K562 (cell line): ENCODE data around the gene WWP2. TPM values are rescaled to one million over a fixed set of nuclear protein-coding genes. Genes with fewer than 3 reads are reported as not detected.
"Not testable (repeated sequence)": the region's sequence is repeated elsewhere in the genome, so short reads cannot be mapped to it uniquely, and the experiment has no call there.

Source experiments
- ATAC-seq: fragments of 200-7000 bp; cut with Tn5 transposase; 3 replicates; pipeline ENCODE4 v1.9.1; 2020; ENCODE audit warnings: moderate library complexity
- BruUV-seq: library from RNA; stranded (reverse); fragments of 400-500 nt; replicated peaks from 2 replicates; lab custom pipeline; 2021; lab: Mats Ljungman, UMichigan
- CTCF ChIA-PET: fragments of 300-600 bp; formaldehyde crosslinking; extraction: SDS; loops from one replicate; lab custom pipeline; 2021; ENCODE audit warnings: low intra/inter-chr PET ratio; lab: Yijun Ruan, JAX
- POLR2A ChIA-PET: fragments of 300-600, 350-650 bp; sonication (Branson Sonifier 250); formaldehyde crosslinking; extraction: SDS; loops from one replicate; lab custom pipeline; 2021; ENCODE audit warnings: antibody characterized with exemption, inconsistent platforms; lab: Yijun Ruan, JAX
- DNase-seq, 4 experiments: peaks; one replicate each; pipeline versions ENCODE4 v3.0.0 to v3.0.0-alpha.2; 2011 to 2018; ENCODE audit warnings: low spot score in 3 of 4, mixed read lengths in 3 of 4; ENCODE audit errors: extremely low read depth in 1 of 4
- FAIRE-seq: peaks from 2 replicates; lab custom pipeline; 2011; peaks lifted over from hg19 to GRCh38; lab: Jason Lieb, UNC
- H2AFZ ChIP-seq: 2 replicates; pipeline ENCODE4 v1.6.0; 2011; ENCODE audit warnings: low read depth, low read length, control low read depth, inconsistent platforms
- H3K27ac ChIP-seq: fragments of 200-600 bp; 3 replicates; pipeline ENCODE4 v1.8.0; 2011; ENCODE audit warnings: low read depth, mild to moderate bottlenecking, control low read depth, inconsistent platforms, low read length, moderate library complexity, mixed read lengths; ENCODE audit errors: extremely low read depth
- H3K27me3 ChIP-seq, 2 experiments: fragments of 300-600 bp in 1 of 2; 2 replicates in 1 of 2; 3 replicates in 1 of 2; pipeline versions ENCODE4 v1.6.0 to v1.8.0; 2011; ENCODE audit warnings: inconsistent platforms in 2 of 2, low read length in 2 of 2, mild to moderate bottlenecking in 1 of 2, mixed read lengths in 1 of 2, moderate library complexity in 1 of 2; ENCODE audit not compliant: control insufficient read depth in 2 of 2, insufficient read depth in 2 of 2
- H3K36me3 ChIP-seq: fragments of 300-600 bp; 3 replicates; pipeline ENCODE4 v1.8.0; 2011; ENCODE audit warnings: mild to moderate bottlenecking, low read length, inconsistent platforms; ENCODE audit not compliant: control insufficient read depth, insufficient read depth
- H3K4me1 ChIP-seq, 2 experiments: fragments of 200-600 bp in 1 of 2; replicated peaks in 1 of 2; 2 replicates in 1 of 2; 3 replicates in 1 of 2; pipeline versions ENCODE4 v1.5.1 to v1.8.0; 2011; ENCODE audit warnings: inconsistent platforms in 2 of 2, low read length in 2 of 2, mild to moderate bottlenecking in 1 of 2, mixed read lengths in 1 of 2, moderate library complexity in 1 of 2; ENCODE audit not compliant: control insufficient read depth in 2 of 2, insufficient read depth in 2 of 2
- H3K4me2 ChIP-seq: 2 replicates; pipeline ENCODE4 v1.6.1; 2011; ENCODE audit warnings: low read length, control low read depth, inconsistent platforms, mixed read lengths; ENCODE audit not compliant: insufficient read depth
- H3K4me3 ChIP-seq: fragments of 200-600 bp; sonication (generic), shearing (Covaris generic); 2 replicates; pipeline ENCODE4 v1.5.1; 2016; ENCODE audit warnings: control low read depth, inconsistent platforms
- H3K79me2 ChIP-seq: fragments of 200-600 bp; 3 replicates; pipeline ENCODE4 v1.8.0; 2011; ENCODE audit warnings: low read length, inconsistent platforms; ENCODE audit not compliant: control insufficient read depth, insufficient read depth
- H3K9ac ChIP-seq, 2 experiments: 2 replicates each; pipeline versions ENCODE4 v1.6.0 to v1.6.1; 2011; ENCODE audit warnings: low read depth in 2 of 2, low read length in 2 of 2, control low read depth in 1 of 2, inconsistent platforms in 1 of 2, mild to moderate bottlenecking in 1 of 2, mixed read lengths in 1 of 2; ENCODE audit not compliant: insufficient read depth in 1 of 2
- H3K9me1 ChIP-seq: one replicate; pipeline ENCODE4 v1.6.0; 2011; ENCODE audit warnings: inconsistent platforms, mild to moderate bottlenecking, low read length, moderate library complexity; ENCODE audit not compliant: control insufficient read depth, insufficient read depth
- H3K9me3 ChIP-seq: replicated peaks from 2 replicates; pipeline ENCODE4 v1.5.1; 2011; ENCODE audit warnings: low read depth, low read length, inconsistent platforms; ENCODE audit not compliant: control insufficient read depth, insufficient read depth
- H4K20me1 ChIP-seq: replicated peaks from 2 replicates; pipeline ENCODE4 v1.6.1; 2011; ENCODE audit warnings: low read length, inconsistent platforms, mixed read lengths; ENCODE audit not compliant: control insufficient read depth, insufficient read depth
- FOXM1 ChIP-seq, 2 experiments: fragments of 450-650 bp in 1 of 2; sonication (generic) in 1 of 2; formaldehyde crosslinking in 1 of 2; IDR thresholded peaks; 2 replicates each; pipeline versions ENCODE4 v1.6.1 to v1.9.0; 2017 to 2022; ENCODE audit warnings: low read depth in 2 of 2, mild to moderate bottlenecking in 2 of 2, missing genetic modification reagents in 1 of 2, moderate library complexity in 1 of 2
- NFYB ChIP-seq: IDR thresholded peaks from 2 replicates; pipeline ENCODE4 v1.6.1; 2011; ENCODE audit warnings: mild to moderate bottlenecking, moderate library complexity; ENCODE audit not compliant: insufficient read length; ENCODE audit errors: extremely low read depth
- WHSC1 ChIP-seq: IDR thresholded peaks from one replicate; pipeline ENCODE4 v1.6.1; 2012; ENCODE audit warnings: low read length, control low read depth, inconsistent platforms
- WGBS: fragments of 100-300 bp; shearing (Covaris generic); methylation state at CpG from one replicate; pipeline ENCODE4 v1.1.6; 2016; ENCODE audit warnings: low coverage, mixed read lengths; ENCODE audit not compliant: insufficient coverage; ENCODE audit errors: missing lambda C conversion rate; 5-methylcytosine and 5-hydroxymethylcytosine counted together
- in situ Hi-C: fragments of 300-500 bp; cut with MboI; formaldehyde crosslinking; loops from 4 replicates; pipeline ENCODE4 v1.15.0; 2018; ENCODE audit warnings: inconsistent platforms, mixed read lengths
- intact Hi-C: fragments of 100-400 bp; cut with micrococcal nuclease; formaldehyde crosslinking; loops from 2 replicates; pipeline ENCODE4 v1.14.2; 2022
- polyA plus RNA-seq, 8 experiments: library from polyadenylated mRNA; depleted of rRNA in 4 of 8; stranded (reverse) in 5 of 8; unstranded in 3 of 8; fragments of >200 nt; fragmentation: Nextera tagmentation in 2 of 8; fragmentation: Illumina TruSeq in 1 of 8; extraction: Ambion mirVana in 2 of 8; extraction: Trizol in 1 of 8; gene quantifications; 2 replicates each; pipeline versions ENCODE4 v1.2.1 to v1.2.3, GENCODE V29; 2011 to 2014; ENCODE audit warnings: inconsistent platforms in 1 of 8, missing spikeins in 1 of 8
- total RNA-seq, 7 experiments: library from RNA; depleted of rRNA in 6 of 7; stranded (reverse); fragments of >200 nt in 6 of 7; fragmentation: Illumina TruSeq in 2 of 7; extraction: Trizol in 2 of 7; gene quantifications; 2 replicates each; pipeline versions ENCODE4 v1.2.1 to v1.2.3, GENCODE V29; 2011 to 2021; ENCODE audit warnings: low replicate concordance in 1 of 7

The WWP2 gene
- total and polyA plus RNA-seq, 9 of the 15 experiments (the other 6 are each of a cell fraction or from before 2014, with no cell fraction given) = 1.9 to 34.4 (median 14.6) TPM

GRCh38 chr16:69853481-69853880 is 91.3 kb downstream of the WWP2 start:
- ChIA-PET CTCF (no interaction called here), POLR2A (no interaction called here)
- WGBS = 88% methylated on average over 6 of the region's 6 CpGs
- Histone ChIP-seq H3K36me3 (peaks cover under 1% of the 10 kb centered on the region; the same call in 2 of the 3 replicates), H3K9me1 (no peaks in the 10 kb centered on the region), H3K79me2 (no peaks in the 10 kb centered on the region), H3K9me3 (no peaks in the 10 kb centered on the region), H3K9ac (no peak overlapping the region)
- no peak for DNase-seq
- TF ChIP-seq WHSC1 (no peak), FOXM1 (IDR thresholded peaks at IDR 0.05; ENCODE audit: low read depth) (no peak), FOXM1 (CRISPR knock-in tag; IDR thresholded peaks at IDR 0.05; ENCODE audit: low read depth) (no peak), NFYB (no peak)
- TF ChIP-seq, all 486 proteins: peak for 0
- Histone ChIP-seq H3K27ac (no peak overlapping the region), H3K4me2 (no peak overlapping the region), H3K4me3 (no peak overlapping the region), H3K4me1 (no peaks in the 10 kb centered on the region), H2AFZ (no peak overlapping the region), H4K20me1 (no peaks in the 10 kb centered on the region), H3K27me3 (no peaks in the 10 kb centered on the region)
- in situ Hi-C loops (no loop called here), intact Hi-C loops (no loop called here)
- no peak for ATAC-seq
- BruUV-seq = no TSS peak
- no peak for FAIRE-seq

DNA sequence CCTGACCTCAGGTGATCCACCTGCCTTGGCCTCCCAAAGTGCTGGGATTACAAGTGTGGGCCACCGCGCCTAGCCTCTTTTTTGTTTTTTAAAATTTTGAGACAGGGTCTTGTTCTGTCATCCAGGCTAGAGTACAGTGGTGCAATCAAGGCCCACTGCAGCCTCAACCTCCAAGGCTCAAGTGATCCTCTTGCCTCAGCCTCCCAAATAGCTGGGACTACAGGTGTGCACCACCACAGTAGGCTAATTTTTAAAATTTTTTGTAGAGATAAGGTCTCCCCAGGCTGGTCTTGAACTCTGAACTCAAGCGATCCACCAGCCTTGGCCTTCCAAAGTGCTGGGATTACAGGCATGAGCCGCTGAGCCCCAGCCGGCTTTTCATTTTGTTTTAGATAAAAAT is 92.6 kb downstream of the WWP2 start:
- H3K36me3 ChIP-seq, DNase-seq, CTCF ChIA-PET, H3K27ac ChIP-seq, H3K9me3 ChIP-seq, H3K4me3 ChIP-seq, FAIRE-seq, H3K4me1 ChIP-seq, H3K9ac ChIP-seq, H2AFZ ChIP-seq, BruUV-seq, in situ Hi-C loops, H3K4me2 ChIP-seq, H3K9me1 ChIP-seq, ATAC-seq, POLR2A ChIA-PET, H3K27me3 ChIP-seq, H4K20me1 ChIP-seq, H3K79me2 ChIP-seq: not testable (repeated sequence)
- WGBS = 95% methylated on average over 5 of the region's 5 CpGs
- intact Hi-C loops = loop anchor here (5.0 kb wide), 1 partner anchor 57 kb away; no protein-coding TSS in a partner anchor
